Urinary bladder (tissue), 4 donors: ENCODE results near the gene COA8. TPM values are rescaled to one million over a fixed set of nuclear protein-coding genes. Genes with fewer than 3 reads are reported as not detected.
"Not testable (repeated sequence)": the region's sequence is repeated elsewhere in the genome, so short reads cannot be mapped to it uniquely, and the experiment has no call there.

ENCODE experiments used
- DNase-seq: peaks from one replicate; pipeline ENCODE4 v3.0.0-alpha.2; 2015; ENCODE audit errors: extremely low spot score
- H3K27ac ChIP-seq: one replicate; pipeline ENCODE4 v1.5.1; 2013; ENCODE audit warnings: low read depth, mild to moderate bottlenecking, moderate library complexity
- H3K36me3 ChIP-seq: one replicate; pipeline ENCODE4 v1.6.1; 2013; ENCODE audit warnings: mild to moderate bottlenecking, moderate library complexity; ENCODE audit not compliant: insufficient read depth
- H3K4me1 ChIP-seq: one replicate; pipeline ENCODE4 v1.6.1; 2013; ENCODE audit warnings: mild to moderate bottlenecking, moderate library complexity; ENCODE audit not compliant: insufficient read depth
- H3K4me3 ChIP-seq: one replicate; pipeline ENCODE4 v1.5.1; 2013; ENCODE audit warnings: low read depth, low read length
- WGBS: extraction: QIAGEN DNeasy Blood & Tissue Kit; methylation state at CpG from one replicate; pipeline ENCODE4 v1.1.7; 2013; 5-methylcytosine and 5-hydroxymethylcytosine counted together
- polyA plus RNA-seq: library from polyadenylated mRNA; stranded (reverse); fragments of 200-250 nt; gene quantifications from one replicate; pipeline ENCODE4 v1.2.3, GENCODE V29; 2013
- total RNA-seq: library from RNA; depleted of rRNA; stranded (reverse); fragments of >200 nt; gene quantifications from one replicate; pipeline ENCODE4 v1.2.3, GENCODE V29; 2014
- donor health status: healthy with polysubstance abuse.
- donor health status: healthy.

Gene COA8
- total and polyA plus RNA-seq, 2 donors, result 37.0 to 52.4 TPM

DNA sequence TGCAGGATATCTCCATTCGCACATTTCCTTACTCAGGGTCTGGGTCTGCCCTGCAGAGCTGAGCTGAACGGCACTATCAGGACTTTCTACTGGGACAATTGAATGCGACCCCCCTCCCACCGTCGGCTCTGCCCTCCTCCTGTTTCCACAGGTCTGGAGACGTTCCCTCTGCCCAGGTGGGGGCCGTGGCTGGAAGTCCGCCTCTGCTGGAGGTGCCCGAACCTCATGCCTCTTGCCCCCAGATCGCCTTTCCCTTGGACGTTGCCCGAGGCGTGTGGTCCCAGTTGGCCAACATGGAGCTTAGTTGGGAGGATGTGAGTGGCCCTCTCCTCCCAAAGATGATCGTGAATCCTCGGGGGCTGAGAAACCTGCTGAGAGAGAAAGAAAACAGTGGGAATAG lies 45.1 kb downstream of the COA8 start:
- H3K27ac ChIP-seq, result no peak overlapping the region
- H3K36me3 ChIP-seq, result no peaks in the 10 kb centered on the region
- 23% methylated on average over 15 of the region's 15 CpGs for WGBS
- H3K4me3 ChIP-seq, result no peak overlapping the region
- no peaks in the 10 kb centered on the region for H3K4me1 ChIP-seq
- DNase-seq, result no peak

GRCh38 chr14:103609081-103609480 lies 46.3 kb downstream of the COA8 start:
- DNase-seq, H3K4me1 ChIP-seq, H3K36me3 ChIP-seq, H3K27ac ChIP-seq, H3K4me3 ChIP-seq: not testable (repeated sequence)
- 91% methylated on average over 4 of the region's 4 CpGs for WGBS

GRCh38 chr14:103611215-103611614 lies 48.5 kb downstream of the COA8 start:
- no peak for DNase-seq
- Histone ChIP-seq H3K36me3 (no peaks in the 10 kb centered on the region), H3K4me3 (no peak overlapping the region), H3K27ac (no peak overlapping the region), H3K4me1 (no peaks in the 10 kb centered on the region)
- WGBS, result 94% methylated on average over 2 of the region's 2 CpGs

DNA sequence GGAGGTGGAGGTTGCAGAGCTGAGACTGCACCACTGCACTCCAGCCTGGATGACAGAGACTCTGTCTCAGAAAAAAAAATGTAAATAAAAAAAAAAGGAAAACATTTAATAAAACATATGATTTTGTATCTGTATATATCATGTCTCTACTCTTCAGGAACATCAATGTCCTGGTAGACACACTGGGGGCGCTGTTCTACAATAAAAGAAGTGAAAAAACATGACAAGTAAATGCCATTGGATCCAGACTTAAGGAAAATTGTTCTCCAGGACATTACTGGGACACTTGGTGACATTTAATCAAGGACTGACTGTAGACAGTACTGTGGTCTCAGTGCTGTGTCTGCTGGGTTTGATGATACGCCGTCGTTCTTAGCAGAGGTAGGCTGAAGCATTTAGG lies 50.8 kb downstream of the COA8 start:
- no peaks in the 10 kb centered on the region for H3K36me3 ChIP-seq
- H3K4me1 ChIP-seq, result no peaks in the 10 kb centered on the region
- 81% methylated on average over 4 of the region's 4 CpGs for WGBS
- no peak overlapping the region for H3K4me3 ChIP-seq
- no peak for DNase-seq
- no peak overlapping the region for H3K27ac ChIP-seq

- Histone ChIP-seq H3K27ac (no peak overlapping the region), H3K36me3 (no peaks in the 10 kb centered on the region), H3K4me1 (no peaks in the 10 kb centered on the region), H3K4me3 (no peak overlapping the region)
- DNase-seq, result no peak
- WGBS, result 80% methylated on average over 17 of the region's 17 CpGs
Observed at GRCh38 chr14:103616635-103617300, 54.0 kb downstream of the COA8 start.

- no peak for DNase-seq
- Histone ChIP-seq H3K27ac (no peak overlapping the region), H3K4me1 (no peaks in the 10 kb centered on the region), H3K4me3 (no peak overlapping the region), H3K36me3 (no peaks in the 10 kb centered on the region)
- 70% methylated on average over 5 of the region's 5 CpGs for WGBS
Observed at GRCh38 chr14:103619057-103619456, 56.3 kb downstream of the COA8 start.

GRCh38 chr14:103621860-103622259 lies 59.1 kb downstream of the COA8 start:
- Histone ChIP-seq H3K27ac (no peak overlapping the region), H3K4me1 (no peaks in the 10 kb centered on the region), H3K4me3 (no peak overlapping the region), H3K36me3 (no peaks in the 10 kb centered on the region)
- no peak for DNase-seq
- WGBS, result 89% methylated on average over 5 of the region's 5 CpGs

GRCh38 chr14:103623308-103623707 lies 60.5 kb downstream of the COA8 start:
- Histone ChIP-seq H3K4me1 (no peaks in the 10 kb centered on the region), H3K36me3 (no peaks in the 10 kb centered on the region)
- WGBS, result 86% methylated on average over 4 of the region's 4 CpGs

DNA sequence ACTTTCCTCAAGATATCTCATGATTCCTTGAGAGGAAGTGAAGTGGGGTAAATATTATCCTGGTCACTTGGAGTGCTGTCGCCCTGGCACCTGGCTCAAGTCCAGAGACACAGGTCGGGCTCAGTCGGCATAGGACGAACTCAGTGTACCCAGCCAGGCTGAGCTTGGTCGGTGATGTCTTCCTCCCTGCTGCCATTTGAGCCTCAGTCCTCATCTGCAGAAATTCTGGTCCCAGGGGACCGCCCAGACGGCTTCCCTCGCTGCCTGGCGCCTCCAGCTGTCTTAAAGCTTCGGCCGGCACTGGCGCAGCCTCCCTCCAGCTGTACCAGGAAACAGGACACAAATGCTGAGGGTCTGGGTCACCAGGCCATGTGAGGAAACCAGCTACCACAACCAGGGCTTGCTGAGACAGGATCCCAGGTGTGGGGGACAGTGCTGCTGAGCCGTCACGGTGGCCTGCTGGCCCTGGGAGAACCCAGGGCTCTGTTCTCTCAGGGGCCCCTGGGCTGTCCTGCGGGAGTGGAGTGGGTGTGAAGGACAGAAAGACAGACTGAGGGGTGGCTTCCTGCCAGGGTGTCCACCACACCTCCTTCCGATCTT lies 61.2 kb downstream of the COA8 start:
- 65% methylated on average over 16 of the region's 16 CpGs for WGBS
- Histone ChIP-seq H3K4me3 (no peak overlapping the region), H3K4me1 (no peaks in the 10 kb centered on the region), H3K27ac (no peak overlapping the region), H3K36me3 (no peaks in the 10 kb centered on the region)
- no peak for DNase-seq

More at GRCh38 chr14:103623308-103623707, 60.5 kb downstream of the COA8 start:
- no peak overlapping the region for H3K4me3 ChIP-seq
- no peak for DNase-seq
- H3K27ac ChIP-seq, result no peak overlapping the region

DNA sequence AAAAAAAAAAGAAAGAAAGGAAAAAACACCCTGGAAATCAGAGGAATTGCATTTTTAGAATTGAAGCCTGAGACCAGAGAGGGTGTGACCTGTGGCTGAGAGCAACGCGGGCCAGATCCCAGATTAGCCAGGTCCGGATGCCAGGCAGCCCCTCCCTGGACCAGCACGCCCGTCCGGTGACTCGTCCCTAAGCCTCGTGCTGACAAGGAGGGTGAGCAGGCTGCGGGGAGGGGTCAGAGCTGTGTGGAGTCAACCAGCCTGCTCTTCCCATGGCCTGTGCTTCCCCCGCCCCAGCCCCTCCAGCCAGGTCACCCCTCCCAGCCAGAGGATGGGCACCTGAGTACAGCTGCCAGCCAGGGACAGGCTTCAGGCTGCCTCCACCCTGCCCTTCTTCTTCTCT lies 62.1 kb downstream of the COA8 start:
- Histone ChIP-seq H3K4me1 (no peaks in the 10 kb centered on the region), H3K27ac (peak overlapping the region; percentile 53), H3K36me3 (no peaks in the 10 kb centered on the region), H3K4me3 (no peak overlapping the region)
- WGBS, result 23% methylated on average over 10 of the region's 10 CpGs
- DNase-seq, result no peak

GRCh38 chr14:103625356-103626095 lies 62.8 kb downstream of the COA8 start:
- DNase-seq, result no peak
- Histone ChIP-seq H3K4me3 (no peak overlapping the region), H3K36me3 (no peaks in the 10 kb centered on the region), H3K27ac (peak overlapping the region; percentile 53), H3K4me1 (no peaks in the 10 kb centered on the region)
- 60% methylated on average over 11 of the region's 11 CpGs for WGBS

DNA sequence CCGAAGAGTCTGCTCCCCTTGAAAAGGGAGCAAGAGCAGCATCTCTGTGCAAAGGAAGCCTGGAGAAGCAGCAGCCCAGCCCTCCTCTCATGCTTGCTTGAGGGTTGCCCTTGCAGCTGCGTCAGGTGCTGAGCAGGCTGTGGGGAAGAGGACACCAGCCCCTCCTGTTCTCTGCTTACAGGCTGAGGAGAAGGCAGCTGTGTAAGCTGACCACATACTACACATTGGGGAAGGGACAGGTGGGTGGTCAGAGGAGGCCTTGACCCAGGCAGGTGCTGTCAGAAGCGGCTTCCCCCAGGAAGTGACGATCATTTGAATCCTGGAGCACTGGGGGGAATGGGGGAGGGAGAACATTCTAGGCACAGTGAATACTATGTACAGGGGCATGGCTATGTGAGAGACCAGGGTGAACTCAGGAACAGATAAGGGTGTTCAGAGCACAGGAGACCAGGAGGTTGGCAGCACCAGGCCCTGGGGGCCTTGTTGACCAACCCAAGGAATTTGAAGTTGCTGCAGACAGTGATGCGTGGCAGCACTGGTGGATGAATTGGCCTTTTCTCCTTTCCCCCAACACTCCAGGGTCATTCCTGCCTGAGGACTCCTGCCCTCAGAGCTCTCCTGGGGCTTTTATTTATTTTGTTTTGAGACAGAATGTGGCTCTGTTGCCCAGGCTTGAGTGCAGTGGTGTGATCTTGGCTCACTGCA lies 63.5 kb downstream of the COA8 start:
- H3K27ac ChIP-seq, result no peak overlapping the region
- H3K4me1 ChIP-seq, result no peaks in the 10 kb centered on the region
- H3K4me3 ChIP-seq, result no peak overlapping the region
- H3K36me3 ChIP-seq, result no peaks in the 10 kb centered on the region
- WGBS, result 94% methylated on average over 5 of the region's 5 CpGs
- no peak for DNase-seq

DNA sequence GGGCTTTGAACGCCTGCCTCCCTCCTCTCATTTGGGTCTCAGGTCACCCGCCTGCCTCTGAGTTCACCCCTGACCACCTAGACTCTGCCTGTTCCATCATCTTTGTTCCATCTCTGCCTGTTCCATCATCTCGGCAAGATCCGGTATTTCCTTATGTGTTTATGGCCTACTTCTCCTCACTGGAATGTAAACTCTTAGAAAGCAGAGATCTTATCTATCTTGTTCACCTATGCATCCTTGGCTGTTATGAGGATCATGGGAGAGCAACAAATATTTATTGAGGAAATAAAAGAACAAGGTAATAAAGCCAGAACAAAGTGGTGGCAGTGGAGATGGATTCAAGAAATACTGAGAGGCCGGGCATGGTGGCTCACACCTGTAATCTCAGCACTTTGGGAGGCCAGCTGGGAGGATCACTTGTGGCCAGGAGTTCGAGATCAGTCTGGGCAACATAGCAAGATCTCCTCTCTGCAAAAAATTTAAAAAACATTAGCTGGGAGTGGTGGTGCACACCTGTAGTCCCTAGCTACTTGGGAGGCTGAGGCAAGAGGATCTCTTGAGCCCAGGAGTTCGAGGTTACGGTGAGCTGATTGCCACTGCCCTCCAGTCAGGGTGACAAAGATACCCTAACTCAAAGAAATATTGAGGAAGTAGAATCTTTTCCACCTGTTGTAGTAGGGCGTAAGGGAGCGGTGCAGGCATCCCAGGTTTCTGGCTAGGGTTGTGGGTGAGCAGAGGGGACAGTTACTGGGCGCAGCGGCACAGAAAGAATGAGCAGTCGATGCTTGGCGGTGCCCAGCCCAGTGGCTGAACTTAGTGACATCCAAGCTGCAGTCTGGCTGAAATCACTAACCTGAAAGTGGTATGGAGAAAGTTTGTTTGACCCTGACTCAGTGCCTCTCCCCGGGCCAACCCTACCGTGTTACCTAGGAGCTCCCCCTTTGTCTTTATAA lies 64.6 kb downstream of the COA8 start:
- Histone ChIP-seq H3K4me3 (no peak overlapping the region), H3K4me1 (no peaks in the 10 kb centered on the region), H3K36me3 (no peaks in the 10 kb centered on the region), H3K27ac (peak overlapping the region; percentile 98)
- DNase-seq, result no peak
- 90% methylated on average over 16 of the region's 16 CpGs for WGBS
